Thyroid gland (tissue), 4 donors: ENCODE measurements around the gene C1orf146.

Source experiments
- CTCF ChIP-seq, 6 experiments: fragments of 200-600 bp in 3 of 6; fragments of 450-650 bp in 3 of 6; sonication (generic) in 3 of 6; IDR thresholded peaks; one replicate each; pipeline ENCODE4 v1.5.1; 2016 to 2019; ENCODE audit warnings: antibody characterized with exemption in 6 of 6, mild to moderate bottlenecking in 2 of 6, inconsistent platforms in 1 of 6, moderate library complexity in 1 of 6
- POLR2A ChIP-seq, 2 donors: fragments of 450-650 bp; IDR thresholded peaks; one replicate each; pipeline ENCODE4 v1.6.1; 2017; ENCODE audit warnings: antibody characterized with exemption in 2 of 2, mild to moderate bottlenecking in 2 of 2, moderate library complexity in 1 of 2

- TF ChIP-seq CTCF (IDR thresholded peaks at IDR 0.05) (no peak), POLR2A (IDR thresholded peaks at IDR 0.05) (no peak)
These were observed 48.3 kb upstream of the C1orf146 start for GRCh38 chr1:92169214-92170005.
